H1 (cell line): ENCODE data around the gene CDK7. TPM values are rescaled to one million over a fixed set of nuclear protein-coding genes. Genes with fewer than 3 reads are reported as not detected.

Experiments
- CTCF ChIA-PET: fragments of 300-600 bp; sonication (Branson Sonifier 250); formaldehyde crosslinking; loops from one replicate; lab custom pipeline; 2021; ENCODE audit not compliant: partially characterized antibody; lab: Charles Lee
- POLR2A ChIA-PET: fragments of 300-600 bp; sonication (Branson Sonifier 250); formaldehyde crosslinking; loops from one replicate; lab custom pipeline; 2021; ENCODE audit warnings: inconsistent platforms; ENCODE audit not compliant: partially characterized antibody; lab: Charles Lee
- DNase-seq, 2 experiments: peaks; one replicate each; pipeline versions ENCODE4 v3.0.0 to v3.0.0-alpha.2; 2010 to 2022; ENCODE audit warnings: low spot score in 2 of 2, low read depth in 1 of 2, mixed read lengths in 1 of 2
- FAIRE-seq: peaks from 2 replicates; lab custom pipeline; 2011; peaks lifted over from hg19 to GRCh38; lab: Jason Lieb, UNC
- H2AFZ ChIP-seq: 2 replicates; pipeline ENCODE4 v1.8.1; 2012; ENCODE audit warnings: low read length, inconsistent platforms
- H2AK5ac ChIP-seq: 2 replicates; pipeline ENCODE4 v1.6.1; 2013; ENCODE audit warnings: low read depth, low read length
- H2BK120ac ChIP-seq: replicated peaks from 2 replicates; pipeline ENCODE3; 2013; ENCODE audit warnings: low read depth, low read length, inconsistent platforms
- H2BK12ac ChIP-seq: 2 replicates; pipeline ENCODE4 v1.6.1; 2013; ENCODE audit warnings: low read depth, low read length
- H2BK15ac ChIP-seq: 2 replicates; pipeline ENCODE4 v1.6.1; 2013; ENCODE audit warnings: low read length
- H2BK20ac ChIP-seq: 2 replicates; pipeline ENCODE4 v1.6.1; 2013; ENCODE audit warnings: low read length
- H2BK5ac ChIP-seq: 2 replicates; pipeline ENCODE4 v1.6.1; 2013; ENCODE audit warnings: low read depth, low read length
- H3K14ac ChIP-seq: 2 replicates; pipeline ENCODE4 v1.6.1; 2013; ENCODE audit warnings: inconsistent platforms; ENCODE audit not compliant: insufficient read length
- H3K18ac ChIP-seq: 2 replicates; pipeline ENCODE4 v1.6.1; 2013; ENCODE audit warnings: low read length; ENCODE audit errors: extremely low read depth
- H3K23ac ChIP-seq: 2 replicates; pipeline ENCODE4 v1.6.1; 2013; ENCODE audit warnings: inconsistent platforms; ENCODE audit not compliant: insufficient read length
- H3K23me2 ChIP-seq: 2 replicates; pipeline ENCODE4 v1.6.1; 2013; ENCODE audit warnings: low read depth, low read length
- H3K27ac ChIP-seq: 2 replicates; pipeline ENCODE4 v1.6.1; 2011; ENCODE audit warnings: low read depth, low read length, inconsistent platforms
- H3K27me3 ChIP-seq, 4 experiments: replicated peaks in 1 of 4; 1 replicate in 1 of 4; 2 replicates in 3 of 4; pipeline versions ENCODE4 v1.6.1 to v1.8.1; 2011 to 2013; ENCODE audit warnings: low read length in 3 of 4, mild to moderate bottlenecking in 3 of 4, inconsistent platforms in 2 of 4, mixed read lengths in 2 of 4, moderate library complexity in 1 of 4; ENCODE audit not compliant: control insufficient read depth in 3 of 4, insufficient read depth in 3 of 4; ENCODE audit errors: extremely low read depth in 1 of 4
- H3K36me3 ChIP-seq, 4 experiments: 2 replicates each; pipeline versions ENCODE4 v1.6.1 to v1.8.1; 2011 to 2013; ENCODE audit warnings: mild to moderate bottlenecking in 4 of 4, low read length in 3 of 4, moderate library complexity in 2 of 4, control low read depth in 1 of 4, inconsistent platforms in 1 of 4; ENCODE audit not compliant: insufficient read depth in 4 of 4, control insufficient read depth in 2 of 4
- H3K4ac ChIP-seq: replicated peaks from 2 replicates; pipeline ENCODE3; 2013; ENCODE audit warnings: low read length, low read depth, mixed read lengths, inconsistent platforms; ENCODE audit not compliant: insufficient read length
- H3K4me1 ChIP-seq, 4 experiments: replicated peaks in 1 of 4; 1 replicate in 1 of 4; 2 replicates in 3 of 4; pipeline versions ENCODE4 v1.6.1 to v1.8.1; 2011 to 2013; ENCODE audit warnings: low read length in 3 of 4, inconsistent platforms in 2 of 4, mixed read lengths in 1 of 4; ENCODE audit not compliant: insufficient read depth in 4 of 4, control insufficient read depth in 3 of 4
- H3K4me2 ChIP-seq, 2 experiments: 2 replicates each; pipeline versions ENCODE4 v1.6.1 to v1.8.1; 2011 to 2013; ENCODE audit warnings: low read depth in 2 of 2, low read length in 2 of 2, control low read depth in 1 of 2, inconsistent platforms in 1 of 2, mild to moderate bottlenecking in 1 of 2; ENCODE audit not compliant: insufficient read depth in 1 of 2
- H3K4me3 ChIP-seq, 4 experiments: fragments of 200-600, 300-600 bp in 1 of 4; sonication (generic), shearing (Covaris generic), sonication (Bioruptor Twin) in 1 of 4; 2 replicates each; pipeline versions ENCODE4 v1.5.1 to v1.8.1; 2011 to 2016; ENCODE audit warnings: low read length in 4 of 4, low read depth in 3 of 4, control low read depth in 2 of 4, inconsistent platforms in 2 of 4, mild to moderate bottlenecking in 2 of 4, mixed read lengths in 1 of 4, moderate library complexity in 1 of 4; ENCODE audit not compliant: insufficient read depth in 2 of 4; ENCODE audit errors: extremely low read depth in 1 of 4
- H3K56ac ChIP-seq: replicated peaks from 2 replicates; pipeline ENCODE3; 2013; ENCODE audit warnings: low read depth, mild to moderate bottlenecking, mixed read lengths, low read length, inconsistent platforms; ENCODE audit not compliant: insufficient read length
- H3K79me1 ChIP-seq: 2 replicates; pipeline ENCODE4 v1.6.1; 2013; ENCODE audit warnings: low read depth, low read length, control low read depth
- H3K79me2 ChIP-seq, 2 experiments: 2 replicates each; pipeline versions ENCODE4 v1.6.1 to v1.8.1; 2012 to 2013; ENCODE audit warnings: low read length in 2 of 2, mild to moderate bottlenecking in 2 of 2, inconsistent platforms in 1 of 2; ENCODE audit not compliant: insufficient read depth in 2 of 2, control insufficient read depth in 1 of 2
- H3K9ac ChIP-seq, 4 experiments: replicated peaks in 1 of 4; 1 replicate in 1 of 4; 2 replicates in 3 of 4; pipeline versions ENCODE4 v1.6.1 to v1.8.1; 2011 to 2013; ENCODE audit warnings: low read depth in 3 of 4, low read length in 3 of 4, control low read depth in 2 of 4, mild to moderate bottlenecking in 2 of 4, moderate library complexity in 2 of 4, inconsistent platforms in 1 of 4; ENCODE audit errors: extremely low read depth in 1 of 4
- H3K9me3 ChIP-seq, 2 experiments: 2 replicates each; pipeline versions ENCODE4 v1.6.1 to v1.8.1; 2012 to 2013; ENCODE audit warnings: mild to moderate bottlenecking in 2 of 2, moderate library complexity in 2 of 2, control low read depth in 1 of 2, inconsistent platforms in 1 of 2, low read depth in 1 of 2, low read length in 1 of 2, mixed read lengths in 1 of 2; ENCODE audit not compliant: insufficient read depth in 2 of 2
- H4K20me1 ChIP-seq, 2 experiments: replicated peaks in 1 of 2; 2 replicates each; pipeline versions ENCODE3 to v1.8.1; 2011 to 2013; ENCODE audit warnings: inconsistent platforms in 2 of 2, low read length in 2 of 2, mild to moderate bottlenecking in 1 of 2; ENCODE audit not compliant: insufficient read depth in 2 of 2, control insufficient read depth in 1 of 2
- H4K5ac ChIP-seq: 2 replicates; pipeline ENCODE4 v1.6.1; 2013; ENCODE audit warnings: low read length, low read depth, mixed read lengths, inconsistent platforms; ENCODE audit not compliant: insufficient read length
- H4K8ac ChIP-seq: 2 replicates; pipeline ENCODE4 v1.8.0; 2013; ENCODE audit warnings: mild to moderate bottlenecking, moderate library complexity, low read length, inconsistent platforms; ENCODE audit not compliant: insufficient read depth; ENCODE audit errors: extremely low read depth
- H4K91ac ChIP-seq: replicated peaks from 2 replicates; pipeline ENCODE3; 2013; ENCODE audit warnings: low read length, mixed read lengths, inconsistent platforms; ENCODE audit not compliant: insufficient read length
- ATF3 ChIP-seq: IDR thresholded peaks from 2 replicates; pipeline ENCODE4 v1.6.1; 2011; ENCODE audit warnings: low read depth, mild to moderate bottlenecking, low read length; ENCODE audit not compliant: insufficient read depth
- CHD2 ChIP-seq: IDR thresholded peaks from 2 replicates; pipeline ENCODE4 v1.6.1; 2012; ENCODE audit warnings: low read length, improper control_type of control experiment
- KDM4A ChIP-seq: IDR thresholded peaks from one replicate; pipeline ENCODE4 v1.7.1; 2012; ENCODE audit warnings: low read depth, mild to moderate bottlenecking, moderate library complexity, low read length, inconsistent platforms; ENCODE audit not compliant: severe bottlenecking
- KDM5A ChIP-seq: fragments of 200-600 bp; IDR thresholded peaks from 2 replicates; pipeline ENCODE4 v1.7.1; 2012; ENCODE audit warnings: mild to moderate bottlenecking, low read length, inconsistent platforms, mixed read lengths
- MAFK ChIP-seq: IDR thresholded peaks from 2 replicates; pipeline ENCODE4 v1.6.1; 2012; ENCODE audit warnings: low read depth, mild to moderate bottlenecking, improper control_type of control experiment, low read length
- RAD21 ChIP-seq, 2 experiments: IDR thresholded peaks in 1 of 2; conservative IDR thresholded peaks in 1 of 2; 2 replicates each; pipeline ENCODE4 v1.6.1; 2011; ENCODE audit warnings: low read depth in 2 of 2, low read length in 2 of 2, improper control_type of control experiment in 1 of 2, inconsistent platforms in 1 of 2, mild to moderate bottlenecking in 1 of 2, moderate library complexity in 1 of 2
- TCF12 ChIP-seq: IDR thresholded peaks from 2 replicates; pipeline ENCODE4 v1.6.1; 2011; ENCODE audit warnings: low read depth, mild to moderate bottlenecking, low read length
- WGBS, 2 experiments: shearing (Covaris generic) in 1 of 2; methylation state at CpG; one replicate each; pipeline versions ENCODE4 v1.1.6 to v1.1.7; 2013 to 2015; ENCODE audit warnings: low lambda C conversion rate in 2 of 2, mixed read lengths in 2 of 2, inconsistent platforms in 1 of 2, low coverage in 1 of 2, missing lambda C conversion rate in 1 of 2; ENCODE audit not compliant: insufficient replicate concordance in 2 of 2, insufficient coverage in 1 of 2, insufficient read length in 1 of 2; ENCODE audit errors: extremely low coverage in 1 of 2, missing lambda C conversion rate in 1 of 2; 5-methylcytosine and 5-hydroxymethylcytosine counted together
- polyA plus RNA-seq, 7 experiments: library from polyadenylated mRNA; depleted of rRNA in 3 of 7; stranded (reverse) in 5 of 7; unstranded in 2 of 7; fragments of >200 nt in 5 of 7; fragments of 200-250 nt in 2 of 7; gene quantifications; 1 replicate in 5 of 7; 2 replicates in 1 of 7; 4 replicates in 1 of 7; pipeline versions ENCODE4 v1.2.1 to v1.2.3, GENCODE V29; 2011 to 2013; ENCODE audit warnings: missing spikeins in 2 of 7, mixed read lengths in 2 of 7
- total RNA-seq: library from RNA; stranded (reverse); fragmentation: NEBNext Ultra II Directional; extraction: Animal tissue kit (Norgen Biotek cat#: 25700); gene quantifications from 2 replicates; pipeline ENCODE4 v1.2.1, GENCODE V29; 2021

CDK7 gene
- total and polyA plus RNA-seq, 2 of the 8 experiments (the other 6 are each of a cell fraction or from before 2014, with no cell fraction given): 39.9 to 63.4 TPM

GRCh38 chr5:69238760-69239251 is 4.1 kb downstream of the CDK7 start:
- Histone ChIP-seq H2BK20ac (no peak overlapping the region), H3K4ac (no peak overlapping the region), H3K4me3 (no peak overlapping the region), H2BK5ac (no peak overlapping the region), H4K8ac (no peak overlapping the region), H2BK12ac (no peak overlapping the region), H2BK120ac (no peak overlapping the region), H4K91ac (no peak overlapping the region), H3K23me2 (peaks cover 1% of the 10 kb centered on the region; the same call in 1 of the 2 replicates), H3K79me2 (peaks cover 7 to 79% of the 10 kb centered on the region in 2 experiments; a peak in 2 of 4 replicates), H2BK15ac (no peak overlapping the region), H3K36me3 (peaks cover 0 to 27% (median 4%) of the 10 kb centered on the region in 4 experiments; a peak in 4 of 8 replicates), H3K14ac (no peak overlapping the region), H3K9me3 (no peaks in the 10 kb centered on the region), H3K27me3 (no peaks in the 10 kb centered on the region), H2AFZ (no peak overlapping the region), H3K56ac (no peak overlapping the region), H3K18ac (no peak overlapping the region), H2AK5ac (no peak overlapping the region), H3K27ac (no peak overlapping the region), H3K4me2 (no peak overlapping the region), H3K9ac (no peak overlapping the region), H3K79me1 (peaks cover 2% of the 10 kb centered on the region; the same call in 1 of the 2 replicates), H4K20me1 (no peaks in the 10 kb centered on the region), H4K5ac (no peak overlapping the region), H3K23ac (no peak overlapping the region), H3K4me1 (peaks cover 0 to 3% (median 0%) of the 10 kb centered on the region in 4 experiments; a peak in 2 of 7 replicates)
- POLR2A ChIA-PET: interaction anchor here (1.5 kb wide), 1 partner anchor 12 kb away, joined by 3 read pairs; no protein-coding TSS in a partner anchor
- FAIRE-seq: no peak
- WGBS, 2 experiments: 91% methylated on average over 6 of the region's 6 CpGs; no CpG with 5 or more reads in 1 of the 2 experiments
- TF ChIP-seq ATF3 (no peak), TCF12 (no peak), RAD21 (IDR thresholded peaks at IDR 0.05 in 1 of 2, conservative IDR thresholded peaks at IDR 0.05 in 1 of 2; ENCODE audit: low read depth in 2 of 2, low read length in 2 of 2) (no peak), KDM4A (no peak), CHD2 (no peak), MAFK (no peak), KDM5A (no peak)
- no peak for DNase-seq
- CTCF ChIA-PET: interaction anchor here (1.2 kb wide), 1 partner anchor 129 kb away, joined by 3 read pairs; no protein-coding TSS in a partner anchor
